Natural killer cell treated with Interleukin-12 subunit alpha and Interleukin-12 subunit beta and Interleukin-15 and Interleukin-18, amount 100 ng/mL, for 72 hours (primary cell): ENCODE results near the gene WFDC5. TPM values are rescaled to one million over a fixed set of nuclear protein-coding genes. Genes with fewer than 3 reads are reported as not detected.
"Not testable (repeated sequence)": the region's sequence is repeated elsewhere in the genome, so short reads cannot be mapped to it uniquely, and the experiment has no call there.

ENCODE experiments used
- ATAC-seq, 2 donors: fragments of 150-1000 bp; cut with Tn5 transposase in 1 of 2; sonication (Bioruptor Pico), chemical (Tn5 transposase) in 1 of 2; 2 replicates each; pipeline ENCODE4 v1.10.0; 2021
- DNase-seq: peaks from one replicate; pipeline ENCODE4 v3.0.0; 2022; ENCODE audit warnings: low spot score
- H3K27ac Mint-ChIP-seq, 2 donors: 1 replicate in 1 of 2; 2 replicates in 1 of 2; pipeline ENCODE4 v1.8.0; 2022; ENCODE audit warnings: mixed read lengths in 2 of 2, mild to moderate bottlenecking in 1 of 2, moderate library complexity in 1 of 2
- H3K27me3 Mint-ChIP-seq, 2 donors: 1 replicate in 1 of 2; 2 replicates in 1 of 2; pipeline ENCODE4 v1.8.0; 2022; ENCODE audit warnings: mixed read lengths in 2 of 2
- H3K36me3 Mint-ChIP-seq: one replicate; pipeline ENCODE4 v1.8.0; 2022; ENCODE audit warnings: mixed read lengths
- H3K4me1 Mint-ChIP-seq, 2 donors: 1 replicate in 1 of 2; 2 replicates in 1 of 2; pipeline ENCODE4 v1.8.0; 2022; ENCODE audit warnings: low read depth in 2 of 2, mixed read lengths in 2 of 2, mild to moderate bottlenecking in 1 of 2
- H3K4me3 Mint-ChIP-seq: one replicate; pipeline ENCODE4 v1.8.0; 2022; ENCODE audit warnings: mixed read lengths
- H3K9me3 Mint-ChIP-seq: 2 replicates; pipeline ENCODE4 v1.8.0; 2022; ENCODE audit warnings: mixed read lengths
- total RNA-seq, 2 donors: library from RNA; stranded (reverse); gene quantifications; one replicate each; pipeline ENCODE4 v1.2.3, GENCODE V29; 2022

Gene WFDC5
- total RNA-seq, 2 donors from 2014 or later, result not detected

DNA sequence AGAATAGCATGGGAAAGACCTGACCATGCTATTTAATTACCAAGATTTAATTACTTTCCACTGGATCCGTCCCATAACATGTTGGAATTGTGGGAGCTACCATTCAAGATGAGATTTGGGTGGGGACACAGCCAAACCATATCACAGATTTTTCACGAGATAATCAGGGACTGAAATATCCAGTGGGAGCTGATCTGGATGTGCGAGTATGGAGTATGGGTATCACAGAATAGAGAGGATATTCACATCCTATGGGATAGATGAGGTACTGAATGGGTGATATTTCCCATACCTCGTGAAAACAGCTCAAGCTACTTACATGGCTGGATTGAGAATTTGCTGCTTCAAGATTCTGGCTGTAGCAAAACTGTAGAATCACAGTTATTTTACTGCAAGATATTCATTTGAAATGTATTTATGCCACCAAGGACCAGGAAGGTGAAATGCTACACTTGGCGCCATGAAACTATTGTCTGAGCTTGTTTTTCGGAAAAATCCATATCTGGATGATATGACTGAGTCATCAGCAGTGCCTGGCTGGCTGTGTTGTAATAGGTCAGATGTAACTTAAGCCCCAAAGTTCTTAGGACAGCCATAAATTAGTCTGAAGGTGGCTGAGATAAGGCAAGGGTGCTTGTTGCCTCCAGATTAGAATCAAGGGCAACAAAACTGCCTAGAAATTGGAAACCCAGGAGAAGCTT is 43.9 kb downstream of the WFDC5 start:
- peak overlapping the region in 1 of 2 donors; percentile 47 for H3K27ac Mint-ChIP-seq
- DNase-seq, result no peak
- no peaks in the 10 kb centered on the region for H3K27me3 Mint-ChIP-seq
- no peaks in the 10 kb centered on the region for H3K9me3 Mint-ChIP-seq
- H3K4me3 Mint-ChIP-seq, result no peak overlapping the region
- peaks cover 55 to 67% of the 10 kb centered on the region in 2 donors for H3K4me1 Mint-ChIP-seq
- H3K36me3 Mint-ChIP-seq, result peaks cover 29% of the 10 kb centered on the region
- ATAC-seq, result no peak

DNA sequence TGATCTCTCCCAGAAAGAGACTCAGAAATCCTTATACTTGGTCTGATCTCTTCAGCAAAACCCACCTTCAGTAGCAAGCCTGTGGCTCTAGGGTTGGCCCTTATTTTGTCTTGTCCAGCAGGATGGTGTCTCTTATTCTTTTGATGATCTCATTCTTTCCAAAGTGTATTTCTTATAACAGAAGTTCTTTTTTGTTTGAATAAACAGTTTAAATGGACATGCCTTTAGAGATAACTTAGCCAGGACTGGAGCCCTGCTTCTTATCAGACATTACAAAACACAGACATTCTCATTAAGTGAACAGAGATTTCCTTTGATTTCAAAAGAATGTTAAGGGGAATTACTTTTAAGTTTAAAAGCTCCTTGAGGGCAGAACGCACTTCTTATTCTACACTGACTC is 45.7 kb downstream of the WFDC5 start:
- ATAC-seq, result no peak
- peak overlapping the region; percentile 41 to 47 for H3K27ac Mint-ChIP-seq
- peaks cover 33% of the 10 kb centered on the region for H3K36me3 Mint-ChIP-seq
- H3K9me3 Mint-ChIP-seq, result no peaks in the 10 kb centered on the region
- H3K4me1 Mint-ChIP-seq, result peaks cover 71 to 78% of the 10 kb centered on the region in 2 donors
- H3K27me3 Mint-ChIP-seq, result no peaks in the 10 kb centered on the region
- no peak for DNase-seq
- H3K4me3 Mint-ChIP-seq, result no peak overlapping the region

DNA sequence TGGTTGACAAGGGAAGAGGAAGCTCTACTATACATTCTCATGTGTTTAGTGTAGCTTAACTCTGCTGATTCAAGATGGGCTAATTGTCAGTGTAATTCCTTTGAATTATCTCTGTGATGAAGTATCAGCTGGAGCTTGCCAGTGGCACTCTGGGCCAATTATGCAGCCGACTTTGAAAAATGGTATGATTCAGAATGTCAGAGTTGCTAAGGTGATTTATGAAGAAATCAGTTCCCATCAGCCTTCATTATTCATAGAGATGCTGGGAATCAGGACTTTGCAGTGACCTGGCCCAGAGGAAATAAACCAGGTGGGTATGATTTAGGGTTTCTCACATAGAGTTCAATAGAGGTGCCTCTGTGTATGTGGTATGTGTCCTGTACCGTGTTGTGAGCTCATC is 47.4 kb downstream of the WFDC5 start:
- ATAC-seq (no peak), DNase-seq (no peak)
- Mint-ChIP-seq H3K4me3 (no peak overlapping the region), H3K36me3 (peaks cover 38% of the 10 kb centered on the region), H3K9me3 (no peaks in the 10 kb centered on the region), H3K27ac (peak overlapping the region in 1 of 2 donors; percentile 69), H3K4me1 (peaks cover 66 to 67% of the 10 kb centered on the region in 2 donors), H3K27me3 (no peaks in the 10 kb centered on the region)

DNA sequence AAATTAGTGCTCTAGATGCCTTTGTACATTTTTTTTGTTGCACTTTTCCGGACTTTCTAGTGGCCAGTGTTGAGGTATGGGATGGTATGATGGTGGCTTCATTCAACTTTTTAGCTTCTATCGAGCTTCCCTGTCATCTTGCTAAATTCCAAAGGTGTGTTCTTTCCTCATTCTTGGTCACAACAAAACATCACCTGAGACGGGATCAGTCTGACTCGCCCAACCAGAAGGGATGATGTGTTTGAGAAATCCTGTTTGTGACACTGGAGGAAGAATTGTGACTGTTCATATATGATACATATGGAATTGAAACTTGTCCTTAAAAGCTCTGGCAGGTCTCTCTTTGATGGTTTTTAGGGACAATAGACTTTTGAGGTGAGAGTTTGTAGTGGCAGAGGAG is 47.9 kb downstream of the WFDC5 start:
- H3K4me1 Mint-ChIP-seq, result peaks cover 69% of the 10 kb centered on the region in 2 donors
- H3K27ac Mint-ChIP-seq, result peak overlapping the region; percentile 17 to 69
- peaks cover 38% of the 10 kb centered on the region for H3K36me3 Mint-ChIP-seq
- no peaks in the 10 kb centered on the region for H3K9me3 Mint-ChIP-seq
- DNase-seq (no peak), ATAC-seq (no peak)
- H3K27me3 Mint-ChIP-seq, result no peaks in the 10 kb centered on the region
- H3K4me3 Mint-ChIP-seq, result no peak overlapping the region

DNA sequence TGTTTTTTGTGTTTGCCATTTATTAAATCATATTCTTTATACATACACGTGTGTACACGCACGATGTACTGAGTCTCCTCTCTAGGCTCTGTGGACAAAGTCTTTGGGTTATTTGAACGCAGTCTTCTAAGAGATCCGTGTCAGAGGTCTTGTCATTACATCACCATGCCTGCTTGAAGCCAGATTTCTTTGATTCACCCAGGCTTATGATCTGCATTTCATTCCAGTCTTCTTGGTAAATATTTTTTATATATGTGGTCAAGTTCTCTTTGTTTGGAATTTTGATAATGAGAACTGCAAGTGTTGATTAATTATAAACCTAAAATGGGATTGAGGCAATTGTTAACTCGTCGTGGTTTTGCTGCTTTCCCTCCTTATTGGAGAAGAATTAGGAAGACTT is 48.6 kb downstream of the WFDC5 start:
- H3K4me3 Mint-ChIP-seq, result no peak overlapping the region
- no peaks in the 10 kb centered on the region for H3K9me3 Mint-ChIP-seq
- no peak for ATAC-seq
- H3K27me3 Mint-ChIP-seq, result no peaks in the 10 kb centered on the region
- peak overlapping the region; percentile 17 to 69 for H3K27ac Mint-ChIP-seq
- DNase-seq, result no peak
- H3K4me1 Mint-ChIP-seq, result peaks cover 71 to 75% of the 10 kb centered on the region in 2 donors
- H3K36me3 Mint-ChIP-seq, result peaks cover 38% of the 10 kb centered on the region

DNA sequence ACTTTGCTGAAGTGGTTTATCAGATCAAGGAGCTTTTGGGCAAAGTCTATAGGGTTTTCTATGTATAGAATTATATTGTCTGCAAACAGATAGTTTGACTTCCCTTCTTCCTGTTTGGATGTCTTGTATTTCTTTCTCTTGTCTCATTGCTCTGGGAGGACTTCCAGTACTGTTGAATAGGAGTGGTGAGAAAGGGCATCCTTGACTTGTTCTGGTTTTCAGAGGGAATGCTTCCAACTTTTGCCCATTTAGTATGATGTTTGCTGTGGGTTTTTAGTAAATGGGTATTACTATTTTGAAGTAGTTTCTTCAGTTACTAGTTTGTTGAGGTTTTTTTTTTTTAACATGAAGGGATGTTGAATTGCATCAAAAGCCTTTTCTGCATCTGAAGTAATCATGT is 50.2 kb downstream of the WFDC5 start:
- peak overlapping the region; percentile 49 to 77 for H3K27ac Mint-ChIP-seq
- peak overlapping the region; percentile 3 for H3K4me3 Mint-ChIP-seq
- peaks cover 67 to 72% of the 10 kb centered on the region in 2 donors for H3K4me1 Mint-ChIP-seq
- no peaks in the 10 kb centered on the region for H3K27me3 Mint-ChIP-seq
- peaks cover 32% of the 10 kb centered on the region for H3K36me3 Mint-ChIP-seq
- ATAC-seq, result no peak
- H3K9me3 Mint-ChIP-seq, result no peaks in the 10 kb centered on the region
- DNase-seq, result no peak

DNA sequence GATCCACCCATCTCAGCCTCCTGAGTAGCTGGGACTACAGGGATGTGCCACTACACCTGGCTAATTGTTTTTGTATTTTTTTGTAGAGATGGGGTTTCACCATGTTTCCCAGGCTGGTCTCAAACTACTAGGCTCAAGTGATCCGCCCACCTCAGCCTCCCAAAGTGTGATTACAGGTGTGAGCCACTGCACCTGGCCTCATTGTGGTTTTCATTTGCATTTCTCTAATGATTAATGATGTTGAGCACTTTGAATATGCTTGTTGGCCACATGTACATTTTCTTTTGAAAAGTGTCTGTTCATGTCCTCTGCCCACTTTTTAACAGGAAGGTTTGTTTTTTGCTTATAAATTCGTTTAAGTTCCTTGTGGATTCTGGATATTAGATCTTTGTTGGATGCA is 51.9 kb downstream of the WFDC5 start:
- Mint-ChIP-seq H3K27ac (peak overlapping the region; percentile 62 to 77), H3K36me3 (peaks cover 29% of the 10 kb centered on the region), H3K4me3 (peak overlapping the region; percentile 23), H3K4me1 (peaks cover 67 to 72% of the 10 kb centered on the region in 2 donors)
- H3K9me3 Mint-ChIP-seq, H3K27me3 Mint-ChIP-seq, DNase-seq, ATAC-seq: not testable (repeated sequence)

DNA sequence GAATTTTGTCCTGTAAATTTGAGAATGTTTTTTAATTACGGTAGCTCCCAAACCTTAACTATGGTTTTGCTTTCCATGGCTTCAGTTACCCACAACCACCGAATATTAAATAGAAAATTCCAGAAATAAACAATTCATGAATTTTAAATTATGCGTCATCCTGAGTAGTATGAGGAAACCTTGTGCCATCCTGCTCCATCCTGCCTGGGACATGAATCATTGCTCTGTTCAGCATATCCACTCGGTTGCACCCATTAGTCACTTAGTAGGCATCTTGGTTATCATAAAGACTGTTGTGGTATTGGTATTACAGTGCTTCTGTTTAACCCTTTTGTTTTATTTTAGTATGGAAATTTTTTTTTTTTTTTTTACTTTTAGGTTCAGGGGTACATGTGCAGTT is 53.7 kb downstream of the WFDC5 start:
- ATAC-seq, result peak in 1 of 2 donors; percentile 65
- H3K27ac Mint-ChIP-seq, result peak overlapping the region; percentile 38 to 92
- no peaks in the 10 kb centered on the region for H3K9me3 Mint-ChIP-seq
- H3K36me3 Mint-ChIP-seq, result peaks cover 26% of the 10 kb centered on the region
- H3K4me3 Mint-ChIP-seq, result no peak overlapping the region
- peaks cover 68 to 73% of the 10 kb centered on the region in 2 donors for H3K4me1 Mint-ChIP-seq
- no peak for DNase-seq
- H3K27me3 Mint-ChIP-seq, result no peaks in the 10 kb centered on the region

DNA sequence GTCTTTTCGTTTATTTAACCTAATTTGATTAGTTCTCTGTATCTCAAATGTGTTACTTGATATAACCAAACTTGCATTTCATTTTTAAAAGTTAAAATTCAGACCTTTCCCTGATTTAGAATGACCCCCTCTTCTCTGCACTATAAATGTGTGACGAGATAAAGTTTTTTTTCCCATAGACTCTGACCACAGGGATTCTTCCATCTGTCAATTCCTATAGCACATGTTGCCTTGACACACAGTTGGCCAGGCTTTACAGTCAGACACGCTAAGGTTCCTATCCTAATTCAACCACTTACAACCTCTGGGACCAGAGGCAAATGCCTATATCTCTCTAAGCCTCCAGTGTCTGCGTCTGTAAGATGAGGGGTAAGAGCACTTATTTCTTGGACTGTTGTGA is 54.7 kb downstream of the WFDC5 start:
- H3K9me3 Mint-ChIP-seq, result no peaks in the 10 kb centered on the region
- peaks cover 30% of the 10 kb centered on the region for H3K36me3 Mint-ChIP-seq
- H3K4me3 Mint-ChIP-seq, result no peak overlapping the region
- ATAC-seq, result no peak
- no peak for DNase-seq
- H3K27me3 Mint-ChIP-seq, result no peaks in the 10 kb centered on the region
- H3K4me1 Mint-ChIP-seq, result peaks cover 73 to 76% of the 10 kb centered on the region in 2 donors
- H3K27ac Mint-ChIP-seq, result peak overlapping the region; percentile 27 to 92

Other genes with a start within 250 kb of the WFDC5 start
- 100 to 1,000 TPM; 189 to 283 TPM for gene YWHAB, start 229.5 kb downstream of the WFDC5 start, total RNA-seq
- 100 to 1,000 TPM in 1 of 2 donors, 10 to 100 TPM in 1; 58.2 to 113 TPM for gene PABPC1L, start 205.1 kb downstream of the WFDC5 start, total RNA-seq
- gene TOMM34, start 154.8 kb downstream of the WFDC5 start, total RNA-seq, result 10 to 100 TPM; 25.1 to 34.9 TPM
- gene STK4, start 148.7 kb downstream of the WFDC5 start, total RNA-seq, result 100 to 1,000 TPM; 157 to 264 TPM
- gene KCNS1, start 14.0 kb downstream of the WFDC5 start, total RNA-seq, result under 1 TPM; 0.24 to 0.33 TPM
- gene WFDC12, start 9.3 kb upstream of the WFDC5 start, total RNA-seq, result not detected
- gene PI3, start 59.7 kb upstream of the WFDC5 start, total RNA-seq, result not detected
- gene SEMG1, start 91.9 kb upstream of the WFDC5 start, total RNA-seq, result not detected
- not detected for gene SEMG2, start 106.2 kb upstream of the WFDC5 start, total RNA-seq
- 1 to 10 TPM in 1 of 2 donors, not detected in 1; 7.2 TPM for gene SLPI, start 139.4 kb upstream of the WFDC5 start, total RNA-seq
- not detected for gene RBPJL, start 191.7 kb upstream of the WFDC5 start, total RNA-seq
- gene MATN4, start 193.1 kb upstream of the WFDC5 start, total RNA-seq, result 1 to 10 TPM in 1 of 2 donors, under 1 TPM in 1; 0.31 to 1.4 TPM
- 10 to 100 TPM; 23.3 to 43.5 TPM for gene SDC4, start 233.2 kb upstream of the WFDC5 start, total RNA-seq
- gene SYS1, start 248.0 kb upstream of the WFDC5 start, total RNA-seq, result 10 to 100 TPM; 23.3 to 31.4 TPM